NCI-H460 (cell line): ENCODE measurements around the gene TUBB4B. TPM values are rescaled to one million over a fixed set of nuclear protein-coding genes. Genes with fewer than 3 reads are reported as not detected.

Experiments used
- DNase-seq: peaks from one replicate; pipeline ENCODE4 v3.0.0-alpha.2; 2016; ENCODE audit warnings: low read depth; ENCODE audit errors: extremely low read depth
- total RNA-seq: library from RNA; depleted of rRNA; stranded (reverse); fragments of >200 nt; shearing (Covaris generic); gene quantifications from 2 replicates; pipeline ENCODE4 v1.2.3, GENCODE V29; 2014

The TUBB4B gene
- total RNA-seq, 1 experiment from 2014 or later, result 171 TPM

DNA sequence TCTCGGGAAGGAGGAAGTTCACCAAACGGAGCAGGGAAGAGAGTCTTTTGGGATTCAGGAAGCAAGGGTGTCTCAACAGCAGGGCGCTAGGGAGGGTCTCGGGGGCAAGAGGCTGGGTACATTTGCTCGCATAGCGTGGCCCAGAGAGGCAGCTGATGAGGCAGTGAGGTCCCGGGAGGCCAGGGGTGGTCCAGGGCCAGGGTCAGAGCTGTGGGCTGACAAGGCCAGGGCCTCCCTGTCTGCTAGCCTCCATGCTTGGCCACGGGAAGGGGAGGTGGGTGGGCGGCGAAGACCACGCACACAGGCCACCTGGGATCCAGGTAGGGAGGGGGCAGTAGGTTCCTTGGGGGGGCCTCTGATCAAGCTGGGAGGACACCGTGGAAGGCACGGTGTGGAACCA, 29.6 kb upstream of the TUBB4B start:
- DNase-seq, result no peak

DNA sequence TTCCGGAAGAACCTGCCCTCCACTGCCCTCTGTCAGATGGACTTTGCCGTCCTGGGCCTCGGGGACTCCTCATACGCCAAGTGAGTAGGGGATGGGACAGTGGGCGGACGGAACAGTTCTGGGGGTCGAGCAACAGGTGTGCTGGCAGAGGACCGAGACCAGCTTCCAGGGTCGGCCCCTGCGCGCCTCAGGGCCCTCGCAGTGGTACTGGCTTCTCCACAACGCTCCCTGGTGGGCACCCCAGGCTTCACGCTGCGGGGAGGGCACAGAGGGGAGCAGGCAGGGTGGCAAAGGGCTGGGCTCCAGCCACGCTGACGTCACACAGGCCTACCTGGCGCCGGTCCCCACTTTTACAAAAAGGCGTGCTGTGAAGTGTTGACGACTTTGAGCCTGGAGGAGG, 28.6 kb upstream of the TUBB4B start:
- DNase-seq, result no peak

DNA sequence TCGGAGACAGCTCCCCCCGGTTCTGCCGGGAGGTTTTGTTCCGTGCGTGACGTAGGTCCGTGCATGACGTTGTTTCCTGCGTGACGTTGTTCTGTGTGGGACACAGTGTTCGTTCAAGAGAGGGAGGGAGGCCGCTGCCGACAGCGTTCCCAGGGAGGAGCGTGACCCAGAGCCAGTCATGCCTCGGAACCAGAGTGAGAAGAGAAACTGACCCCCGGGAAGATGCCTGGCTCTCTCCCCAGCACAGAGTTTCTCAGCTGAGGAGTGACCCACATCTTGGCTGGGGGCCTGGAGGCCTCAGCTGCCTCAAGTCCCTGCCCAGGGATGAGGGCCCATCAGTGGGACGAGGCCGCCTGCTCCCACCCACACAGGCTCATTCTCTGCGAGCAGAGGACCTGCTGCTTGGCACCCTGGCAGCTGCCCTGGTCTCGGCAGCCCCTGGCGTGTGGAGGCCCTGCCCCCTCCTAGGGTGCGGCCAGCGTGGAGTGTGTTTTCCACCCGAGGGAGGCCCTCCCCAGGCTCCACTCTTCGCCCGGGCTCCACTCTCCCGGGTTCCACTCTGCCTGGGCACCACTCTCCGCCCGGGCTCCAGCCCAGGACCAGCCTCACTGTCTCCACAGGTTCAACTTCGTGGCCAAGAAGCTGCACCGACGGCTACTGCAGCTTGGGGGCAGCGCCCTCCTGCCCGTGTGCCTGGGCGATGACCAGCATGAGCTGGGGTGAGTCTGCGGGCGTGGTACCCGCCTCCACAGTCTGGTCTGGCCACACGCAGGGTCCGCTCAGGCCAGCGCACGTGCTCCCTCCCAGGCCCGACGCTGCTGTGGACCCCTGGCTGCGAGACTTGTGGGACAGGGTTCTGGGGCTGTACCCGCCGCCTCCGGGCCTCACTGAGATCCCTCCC, 27.7 kb upstream of the TUBB4B start:
- no peak for DNase-seq

DNA sequence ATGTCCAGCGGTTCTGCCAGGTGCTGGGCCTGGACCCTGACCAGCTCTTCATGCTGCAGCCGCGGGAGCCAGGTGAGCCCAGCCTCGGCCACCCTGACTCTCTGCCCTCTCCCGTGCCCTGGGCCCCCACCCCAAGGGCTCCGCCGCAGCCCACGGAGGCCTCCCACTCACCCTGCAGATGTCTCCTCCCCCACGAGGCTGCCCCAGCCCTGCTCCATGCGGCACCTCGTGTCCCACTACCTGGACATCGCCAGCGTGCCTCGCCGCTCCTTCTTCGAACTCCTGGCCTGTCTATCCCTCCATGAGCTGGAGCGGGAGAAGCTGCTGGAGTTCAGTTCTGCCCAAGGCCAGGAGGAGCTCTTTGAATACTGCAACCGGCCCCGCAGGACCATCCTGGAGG, 26.5 kb upstream of the TUBB4B start:
- DNase-seq, result no peak

DNA sequence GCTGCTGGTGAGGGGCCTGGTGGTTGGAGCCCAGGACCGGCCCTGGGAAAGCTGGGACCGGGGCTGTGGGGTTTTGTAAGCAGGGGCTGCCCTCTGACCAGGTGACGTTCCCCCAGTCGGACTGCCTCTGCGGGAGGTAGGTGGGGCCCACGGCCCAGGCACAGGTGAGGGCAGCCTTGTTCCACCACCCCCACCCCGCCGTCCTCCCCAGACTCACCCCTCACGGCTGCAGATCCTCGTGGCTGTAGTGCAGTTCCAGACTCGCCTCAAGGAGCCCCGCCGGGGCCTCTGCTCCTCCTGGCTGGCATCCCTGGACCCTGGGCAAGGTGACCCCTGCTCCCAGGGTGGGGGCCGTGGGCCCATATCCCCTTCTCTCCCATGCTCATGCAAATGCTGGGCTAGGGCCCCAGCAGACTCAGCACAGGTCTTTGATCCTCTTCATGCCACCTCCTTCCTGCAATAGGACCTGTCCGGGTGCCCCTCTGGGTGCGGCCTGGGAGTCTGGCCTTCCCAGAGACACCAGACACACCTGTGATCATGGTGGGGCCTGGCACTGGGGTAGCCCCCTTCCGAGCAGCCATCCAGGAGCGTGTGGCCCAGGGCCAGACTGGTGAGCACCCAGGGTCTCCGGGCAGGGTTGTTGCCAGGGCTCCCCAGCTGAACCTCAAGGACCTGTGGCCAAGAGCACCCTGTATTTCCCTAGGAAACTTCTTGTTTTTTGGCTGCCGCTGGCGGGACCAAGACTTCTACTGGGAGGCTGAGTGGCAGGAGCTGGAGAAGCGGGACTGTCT, 25.7 kb upstream of the TUBB4B start:
- no peak for DNase-seq

DNA sequence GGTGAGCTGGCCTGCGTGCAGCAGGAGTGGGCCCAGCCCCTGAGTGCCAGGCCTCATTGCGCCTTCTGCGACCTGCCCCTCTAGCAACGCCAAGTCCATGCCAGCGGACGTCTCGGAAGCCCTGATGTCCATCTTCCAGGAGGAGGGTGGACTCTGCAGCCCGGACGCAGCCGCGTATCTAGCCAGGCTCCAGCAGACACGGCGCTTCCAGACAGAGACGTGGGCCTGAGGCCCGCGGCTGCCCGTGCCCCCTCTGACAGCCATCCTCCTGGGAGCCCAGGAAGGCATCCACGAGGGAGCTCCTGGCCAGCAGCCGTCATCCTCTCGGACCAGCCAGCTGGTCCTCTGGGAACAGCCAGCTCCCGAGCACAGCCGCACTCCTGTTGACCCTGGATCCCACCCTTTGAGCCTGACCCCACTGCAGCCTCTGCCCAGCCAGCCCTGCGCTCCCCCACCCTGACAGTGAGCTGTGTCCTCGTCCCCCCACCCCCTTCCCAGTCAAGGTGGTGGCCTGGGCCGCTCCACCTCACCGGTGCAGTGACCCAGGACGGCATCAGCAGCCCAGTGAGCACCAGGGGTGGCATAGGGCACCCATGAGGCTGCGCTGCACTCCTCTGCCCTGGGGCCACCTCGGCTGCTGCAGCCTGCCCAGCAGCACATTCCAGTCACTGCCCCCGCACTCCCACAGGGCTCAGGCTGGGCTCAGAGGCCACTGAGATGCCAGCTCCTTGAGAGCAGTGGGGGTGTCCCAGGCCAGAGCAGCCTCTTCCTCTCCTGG, 24.7 kb upstream of the TUBB4B start:
- DNase-seq, result no peak

DNA sequence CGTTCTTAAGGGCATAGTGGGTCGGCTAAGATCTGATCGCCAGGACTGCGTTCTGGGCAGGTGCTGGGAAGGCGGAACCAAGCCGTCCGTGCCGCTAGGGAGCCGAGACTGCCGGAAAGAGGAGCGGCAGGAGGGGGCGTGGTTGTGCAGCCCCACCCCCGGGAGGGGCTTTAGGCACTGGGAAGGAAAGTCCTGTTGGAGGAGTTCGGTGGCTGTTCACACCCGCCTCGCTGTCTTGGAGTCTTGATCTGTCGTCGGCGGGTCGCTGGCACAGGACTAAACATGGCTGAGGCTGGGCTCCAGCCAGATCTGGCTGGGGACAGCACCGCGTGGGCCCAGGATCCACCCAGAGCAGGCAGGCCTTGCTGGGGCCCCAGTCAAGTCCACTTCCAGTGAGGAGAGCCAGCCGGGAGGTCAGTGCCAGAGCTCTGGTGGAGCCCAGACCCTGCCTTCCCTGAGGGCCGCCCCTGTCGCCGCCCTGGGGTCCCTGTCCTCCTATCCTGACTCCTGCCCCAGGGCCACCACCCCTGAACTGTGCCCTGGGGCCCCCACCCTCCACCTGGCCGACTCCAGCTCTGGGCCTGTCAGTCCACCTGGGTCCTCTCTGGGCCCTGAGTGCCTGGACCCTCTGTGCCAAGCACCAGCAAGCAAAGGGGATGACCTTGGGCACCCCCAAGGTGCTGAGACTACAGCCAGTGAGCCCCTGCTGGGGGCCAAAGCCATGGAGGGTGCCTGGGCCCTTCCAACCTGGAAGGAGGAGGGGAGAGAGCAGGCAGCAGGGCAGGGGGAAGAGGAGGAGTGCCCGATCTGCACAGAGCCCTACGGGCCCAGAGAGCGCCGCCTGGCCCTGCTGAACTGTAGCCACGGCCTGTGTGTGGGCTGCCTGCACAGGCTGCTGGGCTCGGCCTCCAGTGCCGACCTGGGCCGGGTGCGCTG, 23.5 kb upstream of the TUBB4B start:
- peak; percentile 61 for DNase-seq

DNA sequence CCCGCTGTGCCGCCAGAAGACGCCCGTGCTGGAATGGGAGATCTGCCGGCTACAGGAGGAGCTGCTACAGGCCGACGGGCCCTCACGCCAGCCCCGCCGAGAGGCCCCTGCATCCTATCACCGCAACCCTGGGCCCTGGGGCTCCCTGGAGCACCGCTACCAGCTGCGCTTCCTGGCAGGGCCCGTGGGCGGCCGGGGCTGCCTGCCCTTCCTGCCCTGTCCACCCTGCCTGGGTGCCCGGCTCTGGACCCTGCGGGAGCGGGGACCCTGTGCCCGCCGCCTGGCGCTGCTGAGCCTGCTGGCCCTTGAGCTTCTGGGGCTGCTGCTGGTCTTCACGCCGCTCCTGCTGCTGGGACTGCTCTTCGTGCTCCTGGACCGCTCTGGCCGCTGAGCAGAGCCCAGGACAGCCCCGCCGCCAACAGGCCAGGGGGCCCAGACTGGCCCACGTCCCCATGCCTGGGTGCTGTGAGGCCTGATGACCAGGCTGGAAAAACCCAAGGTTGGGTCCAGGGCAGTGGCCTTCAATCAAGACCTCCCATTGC, 22.8 kb upstream of the TUBB4B start:
- no peak for DNase-seq

DNA sequence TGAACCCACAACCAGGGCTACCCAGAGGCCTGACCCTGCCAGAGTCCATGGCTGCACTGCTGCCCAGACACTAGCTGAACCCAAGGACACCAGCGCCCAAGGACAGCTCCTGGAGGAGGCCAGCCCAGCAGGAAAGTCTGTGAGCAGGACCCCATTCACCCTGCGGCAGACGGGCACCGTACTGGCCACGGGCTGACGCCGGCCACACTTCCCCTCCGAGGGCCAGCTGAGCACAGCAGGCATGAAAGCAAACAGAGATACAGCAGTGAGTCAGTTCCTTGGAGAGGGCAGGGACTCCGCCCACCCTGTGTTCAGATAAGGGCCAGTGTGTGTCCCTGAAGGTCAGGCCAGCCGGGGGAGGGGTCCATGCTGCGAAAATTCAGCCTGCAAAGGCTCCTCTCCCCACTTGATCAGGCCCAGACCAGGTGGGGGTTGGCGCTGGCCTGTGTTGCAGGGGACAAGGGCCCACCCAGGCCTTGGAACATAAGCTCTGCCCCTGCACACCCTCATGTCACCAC, 22.3 kb upstream of the TUBB4B start:
- DNase-seq, result peak; percentile 62

DNA sequence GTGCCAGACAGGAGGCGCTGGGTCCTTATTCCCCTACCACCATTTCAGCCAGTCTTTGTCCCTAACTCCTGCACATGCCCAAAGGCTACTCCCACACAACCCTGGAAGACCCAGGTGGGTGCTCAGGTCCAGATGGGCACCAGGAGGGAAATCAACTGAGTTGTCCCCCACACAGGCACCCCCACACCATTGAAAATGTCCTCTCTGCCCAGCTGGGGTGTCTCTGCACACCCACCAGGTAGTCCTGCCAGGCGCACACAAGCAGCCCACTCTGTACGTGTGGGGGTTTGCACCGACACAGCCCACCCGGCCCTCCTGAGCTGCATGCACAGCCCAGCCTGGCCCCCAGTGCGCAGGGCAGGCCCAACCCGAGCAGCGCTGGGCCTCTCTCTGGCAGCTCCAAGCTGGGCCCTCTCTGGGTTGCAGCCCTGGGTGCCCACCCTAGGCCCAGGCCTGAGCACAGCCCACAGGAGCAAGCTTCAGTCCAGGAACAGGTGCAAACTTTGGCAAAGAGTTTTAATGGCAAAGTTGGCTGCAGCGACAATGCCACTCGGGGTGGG, 21.2 kb upstream of the TUBB4B start:
- no peak for DNase-seq

DNA sequence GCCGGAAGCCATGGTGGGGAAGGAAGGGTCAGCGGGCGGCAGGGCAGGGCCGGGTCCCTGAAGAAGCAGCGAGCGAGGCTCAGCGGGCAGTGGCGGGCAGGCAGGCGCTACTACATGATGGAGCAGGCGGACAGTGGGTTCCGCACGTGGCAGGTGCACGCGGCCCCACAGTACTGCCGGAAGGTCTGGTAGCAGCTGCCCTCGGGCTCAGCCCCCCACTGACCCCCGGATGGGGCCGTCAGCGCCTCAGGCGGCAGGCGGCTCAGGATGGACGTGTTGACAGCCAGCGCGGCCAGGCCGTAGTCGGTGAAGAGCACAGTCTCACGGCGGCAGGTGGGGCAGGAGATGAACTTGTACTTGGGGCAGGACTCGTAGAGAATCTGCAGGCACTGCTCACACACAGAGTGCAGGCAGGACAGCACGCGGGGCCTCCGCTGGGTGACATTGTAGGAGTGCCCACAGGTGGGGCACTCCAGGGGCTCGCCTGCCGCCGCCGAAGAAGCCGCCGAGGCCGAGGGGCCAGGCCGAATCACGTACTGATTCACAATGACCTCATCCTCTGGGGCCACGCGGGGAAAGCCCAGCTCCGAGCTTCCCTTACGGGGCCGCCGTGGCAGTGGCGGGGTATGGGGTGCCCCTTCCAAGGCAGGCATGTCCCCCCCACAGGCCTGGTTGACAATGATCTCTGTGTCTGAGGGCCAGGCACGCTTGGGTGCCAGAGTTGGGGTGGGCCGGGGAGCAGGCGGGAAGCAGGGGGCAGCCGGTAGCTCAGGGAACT, 20.6 kb upstream of the TUBB4B start:
- no peak for DNase-seq

DNA sequence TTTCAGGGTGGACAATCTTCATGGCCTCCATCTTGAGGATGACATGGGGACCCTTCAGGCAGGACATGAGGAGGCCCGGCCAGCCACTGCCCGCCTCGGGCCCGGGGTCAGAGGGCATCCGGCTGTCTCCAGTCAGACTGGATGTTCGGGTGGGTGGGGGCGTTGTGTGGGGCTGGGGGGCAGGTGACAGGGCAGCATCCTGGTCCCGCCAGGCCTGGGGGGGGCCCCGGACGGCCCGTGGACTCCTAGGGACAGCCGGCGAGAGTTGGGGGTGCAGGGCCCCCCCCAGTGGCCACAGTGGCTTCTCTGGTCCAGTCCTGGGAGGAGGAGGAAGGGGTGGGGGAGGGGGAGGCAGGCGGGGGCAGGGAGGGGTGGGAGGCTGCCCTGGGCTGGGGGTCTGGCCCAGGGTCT, 20.0 kb upstream of the TUBB4B start:
- DNase-seq, result no peak

DNA sequence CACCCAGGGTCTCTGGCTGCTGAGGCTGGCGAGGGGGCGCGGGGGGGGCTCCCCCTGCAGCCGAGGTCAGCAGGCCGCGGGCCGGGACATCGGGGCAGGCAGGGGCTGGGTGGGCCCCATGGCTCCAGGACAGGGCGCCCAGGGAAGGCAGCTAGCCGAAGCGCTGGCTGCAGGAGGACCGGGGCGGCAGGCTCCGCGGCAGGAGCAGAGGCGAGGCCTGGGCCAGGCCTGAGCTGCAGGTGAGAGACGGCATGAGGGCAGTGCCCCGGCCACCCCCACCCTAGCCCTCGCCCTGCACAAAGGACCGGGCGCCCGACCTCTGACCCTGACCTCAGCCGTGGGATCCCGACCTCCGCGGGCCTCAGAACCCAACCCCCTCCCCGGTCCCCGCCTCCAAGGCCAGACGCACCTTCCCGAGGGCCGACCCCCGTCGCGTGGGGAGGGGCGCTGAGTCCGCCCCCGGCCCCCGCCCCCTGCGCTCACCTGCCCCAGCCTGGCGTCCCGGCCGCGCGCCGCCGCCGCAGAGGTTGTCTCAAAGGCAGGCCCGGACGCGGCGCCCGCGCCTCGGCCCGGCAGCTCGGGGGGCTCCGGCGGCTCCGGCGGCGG, 19.5 kb upstream of the TUBB4B start:
- DNase-seq, result no peak

DNA sequence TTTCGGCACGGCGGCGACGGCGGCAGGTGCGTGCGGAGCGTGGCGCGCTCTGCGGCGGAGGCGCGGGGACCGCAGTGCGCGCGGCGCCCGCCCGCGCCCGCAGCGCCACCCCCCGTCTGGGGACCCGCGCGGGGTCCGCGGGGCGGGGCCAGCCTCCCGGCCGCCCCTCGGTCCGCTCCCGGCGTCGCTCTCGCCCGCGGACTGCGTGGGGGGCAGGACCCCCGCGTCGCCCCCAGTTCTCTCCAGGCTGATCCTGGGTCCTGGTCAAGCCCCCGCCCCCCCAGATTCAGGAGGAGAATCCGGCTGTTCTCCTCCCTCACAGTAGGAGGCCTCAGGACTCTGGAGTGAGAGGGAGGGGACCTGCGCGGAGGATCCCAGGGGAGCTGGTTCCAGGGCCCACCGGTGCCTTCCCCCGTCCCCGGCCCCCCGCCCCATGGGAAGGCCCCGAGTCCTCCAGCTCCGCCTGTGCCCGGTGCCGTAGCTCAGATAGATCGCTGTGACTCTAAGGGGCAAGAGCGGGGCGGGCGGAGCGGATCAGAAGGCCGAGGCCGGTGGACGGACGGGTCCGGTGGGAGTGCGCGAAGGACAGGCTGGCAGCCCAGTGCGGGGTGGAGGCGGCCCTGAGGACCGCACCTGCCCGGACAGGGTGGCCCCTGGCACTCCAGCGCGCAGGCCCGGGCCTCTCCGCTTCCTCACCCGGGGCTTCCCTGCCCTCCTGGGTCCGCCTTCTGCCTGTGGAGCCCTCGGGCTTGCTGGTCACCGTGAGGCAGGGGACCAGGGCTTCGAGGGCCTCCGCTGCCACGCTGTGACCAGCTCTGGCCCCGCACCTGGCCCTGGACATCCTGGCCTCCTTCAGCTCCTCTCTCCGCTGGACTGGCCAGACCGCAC, 18.7 kb upstream of the TUBB4B start, which contains the start of gene RNF208:
Gene RNF208, minus strand, starts transcription at position 51 of the 888 bp plus-strand sequence. CDS start 1,028 bp downstream, outside the sequence.
- no peak for DNase-seq

DNA sequence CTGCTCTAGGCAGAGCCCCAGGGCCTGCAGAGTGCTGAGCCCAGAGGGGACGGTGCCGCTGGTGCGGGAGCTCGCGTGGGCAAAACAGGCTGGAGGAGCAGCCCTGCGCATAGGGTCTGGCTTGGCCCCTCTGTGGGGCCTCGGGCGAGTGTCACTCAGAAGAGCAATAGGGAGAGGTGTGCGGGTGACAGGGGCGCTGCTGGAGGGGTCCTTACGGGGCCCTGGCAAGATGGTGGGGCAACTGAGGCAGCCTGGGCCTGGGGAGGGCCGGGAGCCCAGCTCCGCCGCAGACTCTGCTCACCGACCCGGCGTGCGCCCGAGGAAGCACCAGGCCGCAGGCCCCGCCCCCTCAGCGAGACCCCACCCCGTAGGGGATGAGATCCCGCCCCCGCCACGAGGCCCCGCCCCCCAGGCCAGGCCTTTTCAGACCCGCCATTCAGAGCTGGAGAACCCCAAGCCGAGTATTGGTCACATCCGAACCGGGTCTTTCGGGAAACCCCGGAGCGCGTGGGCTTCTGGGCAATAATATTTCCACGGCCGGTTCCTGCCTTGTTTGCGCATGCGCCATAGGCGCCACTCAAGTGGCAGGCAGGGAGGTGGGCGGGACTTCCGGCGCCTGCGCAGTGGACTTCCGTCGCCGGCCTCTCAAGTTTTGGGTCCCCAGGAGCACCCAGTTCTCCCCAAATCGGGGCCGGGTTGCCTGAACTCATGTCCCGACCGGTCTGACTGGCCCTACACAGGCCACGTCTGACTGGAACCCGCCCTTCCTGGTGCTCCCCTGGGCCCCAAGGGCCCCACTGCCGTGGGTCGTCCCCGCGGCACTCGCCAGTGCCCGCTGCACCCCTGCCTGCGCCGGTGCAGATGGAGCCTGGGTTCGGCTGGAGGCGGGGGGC, 17.8 kb upstream of the TUBB4B start:
- DNase-seq, result peak; percentile 99
